Type B pancreatic cell (in vitro differentiated cells): Measurements from ENCODE around the gene CD274. TPM values are rescaled to one million over a fixed set of nuclear protein-coding genes. Genes with fewer than 3 reads are reported as not detected.
A peak's percentile ranks its signal among the peaks of the same experiment; 100 is the strongest.

Source experiments
- DNase-seq: peaks from one replicate; pipeline ENCODE4 v3.0.0; 2021; ENCODE audit warnings: mixed read lengths; ENCODE audit not compliant: unreplicated experiment; ENCODE audit errors: extremely low spot score
- H3K27ac Mint-ChIP-seq: 2 replicates; pipeline ENCODE4 v1.8.0; 2021; ENCODE audit warnings: mild to moderate bottlenecking, mixed read lengths
- H3K27me3 Mint-ChIP-seq: 2 replicates; pipeline ENCODE4 v1.8.0; 2021; ENCODE audit warnings: mixed read lengths
- H3K36me3 Mint-ChIP-seq: 2 replicates; pipeline ENCODE4 v1.8.0; 2021; ENCODE audit warnings: mixed read lengths
- H3K4me1 Mint-ChIP-seq: one replicate; pipeline ENCODE4 v1.8.0; 2021; ENCODE audit warnings: mixed read lengths; ENCODE audit not compliant: unreplicated experiment
- H3K4me3 Mint-ChIP-seq: 2 replicates; pipeline ENCODE4 v1.8.0; 2021; ENCODE audit warnings: mild to moderate bottlenecking, mixed read lengths
- H3K9me3 Mint-ChIP-seq: 2 replicates; pipeline ENCODE4 v1.8.0; 2021; ENCODE audit warnings: mixed read lengths
- CTCF ChIP-seq: fragments of 200-600 bp; sonication (generic); conservative IDR thresholded peaks from 2 replicates; pipeline ENCODE4 v1.5.0; 2021; ENCODE audit warnings: antibody characterized with exemption, mild to moderate bottlenecking
- total RNA-seq: library from RNA; stranded (reverse); gene quantifications from 2 replicates; pipeline ENCODE4 v1.2.1, GENCODE V29; 2021; ENCODE audit warnings: low replicate concordance

The CD274 gene
- total RNA-seq, 1 donor from 2014 or later = 1.2 TPM

GRCh38 chr9:5447337-5447736 is 3.0 kb upstream of the CD274 start:
- Mint-ChIP-seq H3K36me3 (no peaks in the 10 kb centered on the region), H3K4me1 (peaks cover 6% of the 10 kb centered on the region)

GRCh38 chr9:5448016-5448415 is 2.3 kb upstream of the CD274 start:
- Mint-ChIP-seq H3K9me3 (peaks cover 6% of the 10 kb centered on the region), H3K27ac (peak overlapping the region; percentile 9), H3K36me3 (no peaks in the 10 kb centered on the region), H3K27me3 (no peaks in the 10 kb centered on the region), H3K4me3 (no peak overlapping the region), H3K4me1 (peaks cover 6% of the 10 kb centered on the region)
- DNase-seq = no peak
- TF ChIP-seq CTCF = no peak

More at GRCh38 chr9:5447337-5447736, 3.0 kb upstream of the CD274 start:
- H3K4me3 Mint-ChIP-seq = no peak overlapping the region
- no peak for TF ChIP-seq CTCF
- no peaks in the 10 kb centered on the region for H3K27me3 Mint-ChIP-seq
- DNase-seq = no peak
- peak overlapping the region; percentile 77 for H3K27ac Mint-ChIP-seq
- H3K9me3 Mint-ChIP-seq = peaks cover 6% of the 10 kb centered on the region

GRCh38 chr9:5448461-5449435 is 1.6 kb upstream of the CD274 start:
- H3K4me1 Mint-ChIP-seq = peaks cover 6% of the 10 kb centered on the region
- no peaks in the 10 kb centered on the region for H3K36me3 Mint-ChIP-seq
- no peaks in the 10 kb centered on the region for H3K27me3 Mint-ChIP-seq
- H3K27ac Mint-ChIP-seq = peak overlapping the region; percentile 37
- DNase-seq = no peak
- no peak for TF ChIP-seq CTCF
- H3K4me3 Mint-ChIP-seq = peak overlapping the region; percentile 77
- peaks cover 6% of the 10 kb centered on the region for H3K9me3 Mint-ChIP-seq

- no peak for TF ChIP-seq CTCF
- Mint-ChIP-seq H3K36me3 (no peaks in the 10 kb centered on the region), H3K27ac (peak overlapping the region; percentile 77), H3K9me3 (peaks cover 6% of the 10 kb centered on the region), H3K4me3 (peak overlapping the region; percentile 88), H3K4me1 (peaks cover 6% of the 10 kb centered on the region), H3K27me3 (no peaks in the 10 kb centered on the region)
- no peak for DNase-seq
These were observed 602 bp upstream of the CD274 start for GRCh38 chr9:5449521-5450358.

- Mint-ChIP-seq H3K36me3 (no peaks in the 10 kb centered on the region), H3K9me3 (no peaks in the 10 kb centered on the region), H3K4me1 (peaks cover 6% of the 10 kb centered on the region), H3K4me3 (peak overlapping the region; percentile 35), H3K27me3 (no peaks in the 10 kb centered on the region), H3K27ac (no peak overlapping the region)
- DNase-seq = no peak
- no peak for TF ChIP-seq CTCF
These were observed 1.9 kb downstream of the CD274 start for GRCh38 chr9:5452286-5452609.
